Muscle of back (tissue), 11 donors: ENCODE data around the gene BRD1. TPM values are rescaled to one million over a fixed set of nuclear protein-coding genes. Genes with fewer than 3 reads are reported as not detected.
"Not testable (repeated sequence)": the region's sequence is repeated elsewhere in the genome, so short reads cannot be mapped to it uniquely, and the experiment has no call there.

Source experiments
- DNase-seq, 3 donors: peaks; one replicate each; pipeline versions ENCODE4 v3.0.0 to v3.0.0-alpha.2; 2013
- polyA plus RNA-seq, 10 donors: library from polyadenylated mRNA; unstranded; fragments of 120-200 nt; gene quantifications; one replicate each; pipeline ENCODE4 v1.2.1, GENCODE V29; 2013; ENCODE audit not compliant: insufficient read length in 10 of 10

The BRD1 gene
- polyA plus RNA-seq, 10 donors, result 18.4 to 30.2 (median 25.4) TPM

GRCh38 chr22:49853981-49854831 is 26.5 kb upstream of the BRD1 start:
- DNase-seq, result peak in 2 of 3 donors; percentile 34 to 75

DNA sequence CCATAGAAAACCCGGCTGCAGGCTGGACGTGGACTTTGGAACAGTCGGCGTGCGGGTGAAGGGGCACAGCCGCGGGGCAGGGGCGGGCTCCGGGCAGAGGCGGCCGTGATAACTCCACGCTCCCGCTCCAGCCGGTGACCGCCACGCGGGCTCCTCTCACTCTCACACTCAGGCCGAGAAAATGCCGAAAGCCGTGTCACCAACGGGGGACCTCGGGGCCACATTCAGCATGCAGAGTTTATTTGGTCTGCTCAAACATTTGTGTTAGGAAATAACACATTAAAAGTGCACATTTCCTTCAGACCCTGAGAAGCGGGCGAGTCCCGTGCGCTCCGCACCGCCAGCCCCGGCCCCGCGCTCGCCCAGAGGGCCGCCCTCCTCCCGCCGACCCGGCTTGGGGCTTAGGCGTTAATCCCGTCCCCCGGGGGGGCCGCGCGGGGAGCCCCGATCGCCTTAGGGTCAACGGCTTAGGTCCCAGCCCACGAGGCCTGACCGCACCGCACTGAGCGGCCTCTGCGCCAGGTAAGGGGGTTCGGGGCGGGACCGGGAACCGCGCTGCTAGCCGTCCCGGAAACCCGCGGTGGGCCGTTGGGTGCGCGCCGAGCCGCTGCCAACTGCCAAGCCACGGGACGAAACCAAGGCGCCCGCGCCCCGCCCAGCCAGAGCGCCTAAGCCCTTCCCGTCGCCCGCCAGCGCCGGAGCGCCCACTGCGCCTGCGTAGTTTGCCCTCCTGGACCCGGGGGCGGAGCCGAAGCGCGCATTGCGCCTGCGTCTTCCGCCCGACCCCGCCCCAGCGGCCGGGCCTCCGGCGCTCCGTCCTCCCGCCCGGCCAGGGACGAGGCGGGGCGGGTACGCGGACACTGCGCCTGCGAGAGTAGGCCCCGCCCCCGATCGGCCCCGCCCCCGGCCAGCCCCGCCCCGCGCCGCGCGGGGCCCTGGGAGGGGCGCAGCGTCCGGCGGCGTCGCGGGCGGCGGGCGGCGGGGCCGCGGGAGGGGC is 25.5 kb upstream of the BRD1 start, which contains the start of gene ZBED4:
TSS of gene ZBED4 (plus strand) at position 947 of the 997 bp plus-strand sequence. CDS start 29,819 bp downstream, outside the sequence.
- DNase-seq, result peak; percentile 97 to 98 (median 98)

DNA sequence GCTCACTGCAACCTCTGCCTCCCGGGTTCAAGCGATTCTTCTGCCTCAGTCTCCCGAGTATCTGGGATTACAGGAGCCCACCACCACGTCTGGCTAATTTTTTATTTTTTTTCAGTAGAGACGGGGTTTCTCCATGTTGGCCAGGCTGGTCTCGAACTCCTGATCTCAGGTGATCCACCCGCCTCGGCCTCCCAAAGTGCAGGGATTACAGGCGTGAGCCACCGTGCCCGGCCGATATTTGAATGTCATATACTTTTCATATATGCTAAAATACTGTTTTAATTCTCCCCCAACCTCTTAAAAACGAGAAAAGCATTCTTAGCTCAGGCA is 24.9 kb upstream of the BRD1 start:
- DNase-seq, result not testable (repeated sequence)

DNA sequence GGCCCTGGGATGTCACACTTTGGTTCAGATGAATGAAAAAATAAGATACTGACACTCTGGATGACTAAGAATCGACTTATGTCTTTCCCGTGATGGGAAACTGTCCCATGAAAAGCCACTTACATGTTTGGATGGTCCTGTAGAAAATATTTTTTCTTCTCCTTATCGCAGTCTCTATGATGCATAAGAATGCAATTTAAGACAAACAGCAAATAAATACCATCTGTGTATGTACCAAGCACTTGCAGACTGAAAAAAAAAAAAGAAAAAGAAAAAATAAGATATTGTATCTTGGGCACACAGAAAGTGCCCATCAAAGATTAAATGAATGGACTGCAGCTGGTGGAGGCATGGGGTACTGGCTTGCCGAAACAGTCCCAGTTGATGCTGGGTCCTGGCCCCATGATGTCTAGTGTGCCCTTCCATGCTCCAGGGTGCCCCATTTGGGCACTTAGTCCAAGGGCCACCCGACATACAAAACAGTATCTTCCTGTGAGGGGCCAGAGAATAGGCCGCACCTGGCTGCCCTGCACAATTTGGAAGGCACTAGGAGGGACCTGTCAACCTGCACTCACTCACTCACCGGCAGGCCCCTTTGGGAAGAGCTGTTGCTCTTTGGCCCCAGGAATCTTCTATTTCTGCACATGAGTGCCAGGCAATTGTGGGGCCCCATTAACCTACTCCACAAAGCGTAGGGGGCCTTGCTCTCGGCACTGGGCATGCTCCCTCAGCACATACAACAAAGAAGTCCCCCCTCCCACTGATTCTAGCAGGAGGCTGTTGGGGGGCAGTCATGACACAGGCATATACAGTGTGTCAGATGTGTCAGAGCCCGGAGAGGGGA is 23.5 kb upstream of the BRD1 start:
- DNase-seq, result no peak

DNA sequence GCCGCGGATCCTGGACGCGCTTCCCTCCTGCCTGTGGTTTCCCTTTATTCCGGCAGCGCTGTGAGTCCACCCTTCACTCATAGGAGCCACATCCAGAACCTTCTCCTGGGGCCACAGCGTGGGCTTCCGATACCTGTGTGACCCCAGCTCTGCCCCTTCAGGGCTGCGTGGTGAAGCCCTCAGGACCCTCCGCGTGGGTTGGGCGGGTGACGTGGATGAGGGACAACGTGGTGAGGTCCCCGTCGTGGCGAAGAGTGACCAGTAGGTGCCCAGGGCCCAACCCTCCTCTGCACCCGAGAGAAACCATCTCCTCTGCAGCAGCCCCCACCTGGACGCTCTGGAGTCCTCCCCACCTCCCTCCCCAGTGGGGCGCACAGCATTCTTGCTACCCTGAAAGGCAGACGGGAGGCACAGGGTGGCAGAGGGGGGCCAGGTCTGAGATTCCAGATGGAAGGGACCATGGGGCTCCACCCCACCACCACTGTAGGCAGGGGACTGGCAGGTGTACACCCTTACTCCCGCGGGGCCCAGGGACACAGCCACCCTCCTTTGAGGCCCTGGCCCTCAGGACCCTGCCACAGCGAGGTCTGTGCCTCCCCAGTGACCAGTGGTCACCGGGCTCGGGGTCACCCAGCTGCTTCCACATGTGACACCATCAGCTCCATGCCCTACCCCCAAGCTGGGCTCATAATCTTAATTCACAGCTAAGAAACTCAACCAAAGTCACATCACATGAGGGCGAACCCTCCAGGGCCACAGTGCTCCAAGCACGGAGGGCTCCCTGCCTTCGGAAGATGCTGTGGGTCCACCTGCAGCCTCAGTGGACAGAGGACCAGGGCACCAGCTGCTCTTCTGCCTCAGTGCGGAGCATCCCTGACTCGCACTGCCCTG is 22.6 kb upstream of the BRD1 start:
- no peak for DNase-seq

GRCh38 chr22:49849161-49850020 is 21.7 kb upstream of the BRD1 start:
- no peak for DNase-seq

DNA sequence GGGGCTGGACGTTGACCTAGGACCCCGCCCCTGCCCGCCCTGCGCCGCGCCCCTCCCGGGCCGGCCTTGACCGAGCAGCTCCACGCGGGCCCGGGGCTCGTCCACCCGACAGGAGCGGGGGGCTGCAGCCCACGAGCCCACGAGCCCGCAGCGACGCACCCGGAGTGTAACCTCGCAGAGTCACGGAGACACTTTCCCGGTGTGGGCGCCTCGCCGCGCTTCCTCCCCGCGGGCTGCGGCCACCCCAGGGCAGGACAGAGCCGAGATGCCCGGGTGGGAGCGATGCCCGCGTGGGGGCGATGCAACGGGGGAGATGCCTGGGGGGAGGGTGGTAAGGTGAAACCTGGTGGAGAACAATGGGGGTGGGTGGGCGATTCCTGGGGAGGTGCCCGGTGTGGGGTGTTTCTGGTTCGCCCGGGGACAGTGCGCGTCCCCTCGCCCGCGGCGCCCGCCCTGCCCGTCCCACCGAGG is 21.1 kb upstream of the BRD1 start:
- DNase-seq, result no peak

DNA sequence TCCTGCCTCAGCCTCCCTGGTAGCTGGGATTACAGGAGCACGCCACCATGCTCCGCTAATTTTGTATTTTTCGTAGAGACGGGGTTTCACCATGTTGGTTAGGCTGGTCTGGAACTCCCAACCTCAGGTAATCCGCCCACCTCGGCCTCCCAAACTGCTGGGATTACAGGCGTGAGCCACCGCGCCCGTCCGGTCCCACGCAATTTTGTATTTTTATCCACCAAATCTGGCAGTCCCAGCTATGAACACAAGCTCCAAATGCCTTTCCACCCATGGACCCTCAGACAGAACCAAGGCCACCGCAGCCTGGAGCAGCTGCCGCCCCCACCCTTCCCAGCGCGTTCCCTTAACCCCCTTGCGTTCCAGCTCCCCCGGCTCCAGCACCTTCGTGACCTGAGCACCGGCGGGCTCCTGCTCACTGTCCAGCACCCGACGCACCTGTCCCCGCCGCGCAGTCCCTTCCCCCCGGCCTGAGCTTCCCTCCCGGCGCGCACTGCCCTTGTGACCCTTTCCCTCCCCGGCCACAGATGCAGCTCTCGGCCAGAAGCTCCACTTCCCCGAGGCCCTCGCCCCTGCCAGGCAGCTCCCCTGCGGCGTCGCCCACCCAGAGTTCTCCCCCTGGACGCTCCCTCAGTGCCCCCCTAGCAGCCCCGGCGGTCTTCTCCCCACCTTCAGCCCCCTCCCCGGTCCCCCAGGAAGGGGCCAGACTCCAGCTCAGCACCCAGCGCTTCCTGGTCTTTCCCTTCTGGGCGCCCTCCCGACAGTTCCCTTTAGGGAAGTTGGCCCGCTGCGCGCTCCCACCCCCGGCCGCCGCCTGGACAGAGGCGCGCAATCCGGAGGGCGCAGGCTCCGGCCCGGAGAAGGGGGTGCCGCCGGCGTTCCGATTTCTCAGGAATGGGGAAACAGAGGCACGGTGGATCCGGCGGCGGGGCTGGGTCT is 20.3 kb upstream of the BRD1 start:
- peak in 1 of 3 donors; percentile 40 for DNase-seq

GRCh38 chr22:49845666-49846459 is 18.2 kb upstream of the BRD1 start:
- DNase-seq, result no peak

DNA sequence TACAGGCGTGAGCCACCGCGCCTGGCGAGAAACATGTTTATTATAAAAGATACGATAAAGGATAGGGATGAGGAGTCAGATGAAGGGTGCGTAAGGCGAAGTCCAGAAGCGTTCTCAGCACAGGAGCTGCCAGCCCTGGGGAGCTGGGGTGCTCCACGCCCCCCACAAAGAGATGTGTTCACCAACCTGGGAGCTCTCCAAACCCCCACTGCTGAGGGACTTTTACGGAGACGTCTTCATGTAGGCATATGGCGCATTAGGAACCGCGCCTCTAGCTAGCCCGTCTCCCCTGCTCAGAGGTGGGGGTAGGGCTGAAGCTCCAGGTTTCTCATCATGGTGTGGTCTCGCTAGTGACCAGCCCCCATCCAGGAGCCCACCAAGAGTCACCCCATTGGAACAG is 17.6 kb upstream of the BRD1 start:
- no peak for DNase-seq

- no peak for DNase-seq
Observed at GRCh38 chr22:49838771-49839717, 11.4 kb upstream of the BRD1 start.

DNA sequence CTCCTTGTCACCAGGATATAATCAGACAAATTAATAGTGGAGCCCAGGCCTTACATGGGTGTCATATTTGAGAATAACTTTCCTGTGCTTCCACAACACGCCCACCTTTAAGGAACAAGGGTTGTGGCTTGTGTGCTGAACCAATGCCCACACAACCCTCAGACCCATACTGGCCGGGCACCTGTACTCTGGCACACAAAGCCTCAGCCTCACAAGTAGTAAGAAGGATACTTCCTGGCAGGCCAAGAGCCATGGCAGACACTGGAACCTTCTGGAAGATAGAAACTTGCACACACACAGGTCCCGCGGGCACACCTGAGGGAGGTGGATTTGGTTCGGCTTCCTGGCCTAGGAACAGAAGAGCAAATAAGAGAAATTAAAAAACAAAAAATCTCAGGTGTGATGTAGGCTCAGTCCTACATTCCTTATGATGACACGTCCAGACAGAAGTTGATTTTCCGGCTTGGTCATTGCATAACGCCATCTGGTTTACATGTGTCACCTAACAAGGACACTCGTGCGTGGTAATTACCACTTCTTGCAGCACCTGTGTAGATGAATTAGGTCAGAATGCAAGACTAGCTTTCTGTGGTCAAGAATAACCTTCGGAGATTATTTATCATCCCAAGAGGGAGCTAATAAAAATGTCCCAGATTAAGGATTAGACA is 5.8 kb upstream of the BRD1 start:
- DNase-seq, result no peak

DNA sequence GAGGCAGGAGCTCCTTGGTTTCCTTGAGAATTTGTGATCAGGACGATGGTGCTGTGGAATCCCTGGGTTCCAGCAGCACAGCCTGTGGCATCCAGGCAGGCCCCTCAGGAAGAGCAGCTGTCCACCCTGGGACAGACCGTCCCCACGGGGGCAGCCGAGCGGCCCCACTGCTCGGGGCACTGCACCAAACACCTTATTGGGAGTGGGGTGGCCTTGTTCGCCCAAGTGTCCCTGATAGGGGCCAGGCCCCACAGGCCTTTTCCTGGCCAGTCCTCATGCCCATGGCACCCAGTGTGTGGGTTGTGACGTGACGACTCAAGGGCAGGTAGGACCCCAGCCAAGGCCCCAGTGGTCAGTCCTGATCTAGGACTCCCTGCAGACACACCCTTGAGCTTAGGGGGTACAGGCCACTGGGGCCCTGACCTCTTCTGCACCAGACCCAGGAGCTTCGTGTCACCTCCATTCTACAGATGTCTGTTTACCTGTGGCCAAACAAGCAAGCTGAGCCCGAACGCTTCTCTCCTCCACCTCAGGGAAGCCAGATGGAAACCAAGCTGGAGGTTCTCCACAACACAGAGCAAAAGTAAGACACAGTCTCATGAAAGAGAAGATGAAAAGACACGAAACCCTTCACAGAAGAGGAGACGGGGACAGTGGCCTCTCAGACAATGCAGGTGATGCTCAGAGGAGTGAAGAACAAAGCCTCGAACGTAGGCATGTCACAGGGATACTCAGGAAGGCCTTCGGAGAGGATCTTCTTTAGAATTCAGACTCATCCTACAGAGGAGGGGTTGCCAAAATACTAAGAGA is 1.6 kb upstream of the BRD1 start:
- no peak for DNase-seq

DNA sequence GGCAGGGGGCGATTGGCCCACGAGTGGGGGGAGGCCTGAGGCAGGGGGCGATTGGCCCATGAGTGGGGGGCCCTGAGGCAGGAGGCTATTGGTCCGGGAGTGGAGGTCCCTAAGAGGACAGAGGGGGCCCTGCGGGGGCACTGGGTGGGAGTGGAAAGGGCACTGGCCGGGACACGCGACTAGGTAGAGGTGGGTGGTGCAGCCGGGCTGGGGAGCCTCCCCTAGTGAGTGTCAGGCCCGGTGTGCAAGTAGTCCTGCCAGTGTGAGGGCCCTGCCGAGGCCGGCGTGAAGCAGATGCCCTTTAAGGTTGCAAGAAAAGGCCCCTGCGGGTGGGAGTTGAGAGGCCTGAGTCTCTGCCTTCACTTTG is 909 bp upstream of the BRD1 start:
- no peak for DNase-seq
